GM21529 (cell line): Measurements from ENCODE around the gene TFCP2.

Experiments used
- ATAC-seq: cut with Tn5 transposase; IDR thresholded peaks from one replicate; pipeline ENCODE4 v1.9.1; 2021; ENCODE audit not compliant: unreplicated experiment

The TFCP2 gene

DNA sequence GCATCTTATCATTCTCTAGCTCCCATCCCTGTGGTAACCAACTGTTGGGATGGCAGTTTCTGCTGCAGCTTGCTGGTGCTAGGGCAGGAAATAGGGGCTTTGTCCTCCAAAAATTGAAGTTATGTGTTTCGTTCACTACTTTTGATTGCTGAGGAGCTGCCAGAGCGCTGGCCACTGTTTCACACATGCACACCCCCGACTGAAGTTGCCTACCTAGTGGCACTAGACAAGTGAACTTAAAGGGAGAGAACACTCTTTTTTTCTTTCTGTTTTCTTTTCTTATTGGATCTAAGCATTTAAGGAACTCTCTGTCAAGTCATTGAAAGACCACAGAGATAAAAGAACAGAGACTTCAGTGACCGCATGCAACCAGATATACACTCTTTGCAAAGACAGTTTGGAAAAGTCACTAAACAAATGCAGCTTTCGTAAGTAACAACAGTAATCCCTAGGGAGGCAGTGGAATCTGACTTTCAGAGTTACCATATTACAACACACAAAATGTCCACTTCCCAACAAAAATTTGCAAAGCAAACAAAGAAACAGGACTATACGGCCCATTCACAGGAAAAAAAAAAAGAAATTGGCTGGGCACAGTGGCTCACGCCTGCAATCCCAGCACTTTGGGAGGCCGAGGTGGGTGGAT lies 12.0 kb downstream of the TFCP2 start:
- ATAC-seq, result no peak

DNA sequence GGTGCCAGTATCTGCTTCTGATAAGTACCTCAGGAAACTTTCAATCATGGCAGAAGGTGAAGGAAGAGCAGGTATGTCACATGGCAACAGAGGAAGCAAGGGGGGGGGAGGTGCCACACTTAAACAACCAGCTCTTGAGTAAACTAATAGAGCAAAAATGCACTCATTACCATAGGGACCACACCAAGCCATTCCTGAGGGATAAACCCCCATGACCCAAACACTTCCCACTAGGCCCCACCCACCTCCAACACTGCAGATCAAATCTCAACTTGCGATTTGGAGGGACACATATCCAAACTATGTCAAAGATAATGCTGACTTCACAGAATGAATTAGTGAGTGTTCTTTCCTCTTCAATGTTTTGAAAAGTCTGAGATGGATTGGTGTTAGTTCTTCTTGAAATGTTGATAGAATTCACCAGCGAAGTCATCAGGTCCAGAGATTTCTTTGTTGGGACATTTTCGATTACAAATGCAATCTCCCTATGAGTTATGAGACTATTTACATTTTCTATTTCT lies 16.6 kb downstream of the TFCP2 start:
- ATAC-seq, result no peak

DNA sequence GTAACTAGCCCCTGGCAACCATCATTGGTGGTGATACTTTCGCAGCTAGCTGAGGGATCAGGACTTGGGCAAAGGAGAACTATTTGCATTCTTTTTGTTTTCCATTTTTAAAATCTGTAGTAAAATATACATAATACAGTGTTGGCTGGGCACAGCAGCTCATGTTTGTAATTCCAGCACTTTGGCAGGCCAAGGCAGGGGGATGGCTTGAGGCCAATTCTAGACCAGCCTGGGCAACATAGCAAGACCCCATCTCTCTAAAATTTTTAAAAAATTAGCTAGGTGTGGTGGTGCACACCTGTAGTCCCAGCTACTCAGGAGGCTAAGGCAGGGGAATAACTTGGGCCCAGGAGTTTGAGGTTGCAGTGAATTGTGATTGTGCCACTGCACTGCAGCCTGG lies 20.0 kb downstream of the TFCP2 start:
- ATAC-seq, result no peak

- no peak for ATAC-seq
Measured at GRCh38 chr12:51150777-51151176, 22.2 kb downstream of the TFCP2 start.

GRCh38 chr12:51147309-51147708 lies 25.6 kb downstream of the TFCP2 start:
- no peak for ATAC-seq

DNA sequence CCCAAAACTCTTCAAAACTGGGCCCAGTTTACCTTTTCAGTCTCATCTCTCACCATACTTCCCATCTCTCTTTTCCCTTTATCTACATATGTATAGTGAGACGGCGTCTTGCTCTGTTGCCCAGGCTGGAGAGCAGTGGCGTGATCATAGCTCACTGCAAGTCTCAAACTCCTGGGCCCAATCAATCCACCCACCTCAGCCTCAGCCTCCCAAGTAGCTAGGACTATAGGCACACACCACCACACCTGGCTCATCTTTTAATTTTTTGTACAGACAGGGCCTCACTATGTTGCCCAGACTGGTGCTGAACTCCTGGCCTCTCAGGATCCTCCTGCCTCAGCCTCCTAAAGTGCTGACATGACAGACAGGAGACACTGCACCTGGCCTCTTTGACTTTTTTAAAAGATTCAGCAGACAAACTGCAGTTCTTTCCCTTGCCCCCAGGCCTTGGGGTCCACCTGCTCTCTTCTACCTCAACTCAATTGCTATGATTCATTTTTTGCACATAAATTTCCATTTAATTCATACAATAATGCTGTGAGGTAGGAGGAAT lies 33.6 kb downstream of the TFCP2 start:
- no peak for ATAC-seq

DNA sequence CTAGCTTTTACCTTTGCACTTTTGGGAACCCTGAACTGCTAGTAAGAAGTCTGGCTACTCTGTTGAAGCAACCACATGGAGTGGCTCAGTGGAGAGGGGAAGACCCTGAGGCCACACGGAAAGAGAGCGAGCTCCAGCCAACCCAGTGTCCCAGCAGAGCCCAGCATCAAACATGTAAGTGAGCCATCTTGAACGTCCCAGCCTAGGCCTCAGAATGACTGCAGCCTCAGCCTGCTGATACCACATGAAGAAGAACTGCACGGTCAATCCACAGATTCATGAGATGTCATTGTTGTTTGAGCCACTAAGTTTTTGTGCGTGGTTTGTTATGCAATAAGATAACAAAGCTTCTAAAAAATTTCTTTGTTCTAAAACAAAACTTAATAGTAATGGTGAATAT lies 40.2 kb downstream of the TFCP2 start:
- ATAC-seq, result no peak

DNA sequence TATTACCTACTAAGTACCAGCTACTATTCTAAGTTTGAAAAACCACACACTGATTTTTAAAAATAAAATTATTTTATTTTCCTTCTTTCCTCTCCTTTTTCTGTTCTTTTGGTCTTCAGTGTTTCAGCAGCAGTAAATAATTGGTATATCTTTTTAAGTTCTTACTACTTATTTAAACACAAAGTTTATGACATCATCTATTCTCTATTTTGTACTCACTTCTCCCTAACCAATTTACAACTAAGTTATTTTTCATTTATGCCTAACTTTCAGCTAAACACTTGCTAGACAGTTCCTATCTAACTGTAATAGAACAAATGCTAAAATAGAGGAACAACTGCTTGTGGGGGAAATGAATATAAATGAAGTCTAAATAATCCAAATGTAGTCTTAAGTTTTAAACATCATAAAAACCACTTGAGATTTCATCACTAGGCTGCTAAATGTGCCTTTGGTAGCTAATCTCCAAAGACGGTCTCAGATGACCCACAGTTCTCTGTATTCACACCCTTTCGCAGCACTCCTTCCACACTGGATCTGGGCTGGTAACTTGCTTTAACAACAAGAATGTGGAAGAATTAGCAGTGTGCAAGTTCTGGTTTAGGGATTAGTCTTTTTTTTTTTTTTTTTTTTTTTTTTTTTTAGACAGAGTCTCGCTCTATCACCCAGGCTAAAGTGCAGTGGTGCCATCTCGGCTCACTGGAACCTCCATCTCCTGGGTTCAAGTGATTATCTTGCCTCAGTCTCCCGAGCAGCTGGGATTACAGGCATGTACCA lies 41.0 kb downstream of the TFCP2 start:
- ATAC-seq, result no peak

DNA sequence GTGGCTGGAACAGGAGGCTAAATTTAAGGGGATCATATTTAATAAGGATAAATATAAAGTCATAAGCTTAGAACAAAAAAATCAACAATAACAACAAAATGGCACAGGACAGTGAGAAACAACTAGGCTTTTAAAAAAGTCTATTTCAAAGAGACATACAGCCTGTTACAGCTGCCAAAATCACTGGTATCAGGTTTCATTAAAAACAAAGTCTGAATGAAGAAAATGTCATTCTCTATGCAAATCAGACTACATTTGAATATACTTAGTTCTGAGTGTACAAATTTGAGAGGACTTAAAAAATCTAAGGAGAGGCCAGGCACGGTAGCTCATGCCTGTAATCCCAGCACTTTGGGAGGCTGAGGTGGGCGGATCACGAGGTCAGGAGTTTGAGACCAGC lies 44.0 kb downstream of the TFCP2 start:
- ATAC-seq, result no peak

- ATAC-seq, result no peak
Measured at GRCh38 chr12:51127050-51127729, 45.7 kb downstream of the TFCP2 start.

DNA sequence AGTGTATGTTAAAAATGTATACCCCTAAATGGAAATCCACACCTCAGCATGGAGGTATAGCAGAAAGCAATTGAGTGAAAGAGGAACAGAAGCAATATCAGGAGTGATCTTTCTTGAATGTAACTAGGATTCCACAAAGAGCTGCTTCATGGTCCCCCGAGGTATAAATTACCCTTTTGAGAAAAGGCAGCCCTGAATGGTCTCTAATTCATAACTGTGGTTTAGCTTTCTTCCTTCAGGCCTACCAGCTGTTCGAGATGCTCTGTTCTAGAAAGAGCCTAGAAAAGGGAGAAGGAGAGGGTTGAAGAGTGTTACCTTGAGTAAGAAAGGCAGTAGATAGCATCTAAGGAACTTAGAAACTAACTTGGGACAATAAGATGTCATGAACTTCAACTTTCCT lies 46.6 kb downstream of the TFCP2 start:
- no peak for ATAC-seq

- no peak for ATAC-seq
Measured at GRCh38 chr12:51124504-51124903, 48.4 kb downstream of the TFCP2 start.

- no peak for ATAC-seq
Measured at GRCh38 chr12:51122844-51123243, 50.1 kb downstream of the TFCP2 start.

GRCh38 chr12:51118706-51119105 lies 54.2 kb downstream of the TFCP2 start:
- no peak for ATAC-seq

DNA sequence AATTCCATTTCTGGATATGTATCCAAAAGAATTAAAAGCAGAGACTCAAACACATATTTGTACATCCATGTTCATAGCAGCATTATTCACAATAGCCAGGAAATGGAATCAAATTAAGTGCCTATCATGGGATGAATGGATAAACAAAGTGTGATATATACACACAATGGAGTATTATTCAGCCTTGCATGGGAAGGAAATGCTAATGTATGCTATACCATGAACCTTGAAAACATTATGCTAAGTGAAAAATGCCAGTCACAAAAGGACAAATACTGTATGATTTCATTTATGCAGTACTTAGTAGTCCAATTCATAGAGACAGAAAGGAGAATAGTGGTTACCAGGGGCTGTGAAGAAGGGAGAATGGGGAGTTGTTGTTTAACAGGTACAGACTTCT lies 57.4 kb downstream of the TFCP2 start:
- ATAC-seq, result no peak

DNA sequence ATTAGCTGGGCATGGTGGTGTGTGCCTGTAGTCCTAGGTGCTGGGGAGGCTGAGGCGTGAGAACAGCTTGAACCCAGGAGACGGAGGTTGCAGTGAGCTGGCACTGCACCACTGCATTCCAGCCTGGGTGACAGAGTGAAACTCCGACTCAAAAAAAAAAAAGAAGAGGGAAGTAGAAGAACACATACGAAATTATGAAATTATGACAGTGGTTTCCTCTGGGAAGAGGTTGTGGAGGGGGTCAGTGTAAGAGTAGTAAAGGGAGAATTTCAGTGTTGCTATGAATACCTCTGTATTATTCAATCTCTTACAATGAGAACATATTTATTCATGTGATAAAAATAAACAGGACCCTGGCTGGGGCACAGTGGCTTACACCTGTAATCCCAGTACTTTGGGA lies 64.8 kb downstream of the TFCP2 start:
- ATAC-seq, result no peak

- ATAC-seq, result no peak
Measured at GRCh38 chr12:51103977-51104376, 69.0 kb downstream of the TFCP2 start.

DNA sequence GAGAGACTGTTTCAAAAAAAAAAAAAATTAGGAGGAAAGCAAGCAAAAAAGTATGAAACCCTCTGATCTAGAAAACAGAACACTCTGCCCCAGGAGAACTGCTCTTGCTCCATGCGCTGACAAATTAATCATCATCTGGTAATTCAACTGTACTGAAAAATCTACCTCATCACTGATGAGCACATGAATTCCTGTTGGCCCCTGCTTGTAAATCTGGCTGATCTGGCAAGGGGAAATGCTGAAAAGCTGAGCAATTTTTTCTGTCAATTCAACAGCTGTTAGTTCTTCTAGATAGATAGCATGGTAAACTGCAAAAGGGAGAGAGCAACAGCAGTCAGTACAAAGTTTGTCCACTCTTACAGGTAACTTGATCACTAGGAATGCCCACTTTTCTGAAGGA lies 74.3 kb downstream of the TFCP2 start:
- ATAC-seq, result no peak

GRCh38 chr12:51090705-51091229 lies 82.2 kb downstream of the TFCP2 start:
- ATAC-seq, result no peak

- no peak for ATAC-seq
Measured at GRCh38 chr12:51087818-51088217, 85.1 kb downstream of the TFCP2 start.

GRCh38 chr12:51086933-51087332 lies 86.0 kb downstream of the TFCP2 start:
- no peak for ATAC-seq
